Right cardiac atrium (tissue), 5 donors: ENCODE measurements around the gene MYBPC2. TPM values are rescaled to one million over a fixed set of nuclear protein-coding genes. Genes with fewer than 3 reads are reported as not detected.

Experiments used
- ATAC-seq, 2 donors: fragments of 200-7000 bp; cut with Tn5 transposase; one replicate each; pipeline versions ENCODE4 v1.8.0 to v1.9.1; 2020; ENCODE audit warnings: moderate library complexity in 2 of 2, mild to moderate bottlenecking in 1 of 2
- DNase-seq, 3 donors: peaks; one replicate each; pipeline ENCODE4 v3.0.0-alpha.2; 2020
- H3K27ac ChIP-seq: one replicate; pipeline ENCODE4 v1.5.1; 2013; ENCODE audit warnings: mild to moderate bottlenecking, low read length, control low read depth, moderate library complexity
- H3K27me3 ChIP-seq: one replicate; pipeline ENCODE4 v1.6.1; 2013; ENCODE audit not compliant: control insufficient read depth, insufficient read depth
- H3K4me1 ChIP-seq: one replicate; pipeline ENCODE4 v1.6.1; 2013; ENCODE audit warnings: low read length; ENCODE audit not compliant: control insufficient read depth, insufficient read depth
- H3K4me3 ChIP-seq: one replicate; pipeline ENCODE4 v1.5.1; 2013; ENCODE audit warnings: low read length, control low read depth
- H3K9me3 ChIP-seq: one replicate; pipeline ENCODE4 v1.6.1; 2013; ENCODE audit warnings: low read length; ENCODE audit not compliant: control insufficient read depth
- WGBS: extraction: QIAGEN DNeasy Blood & Tissue Kit; methylation state at CpG from one replicate; pipeline ENCODE4 v1.1.7; 2013; 5-methylcytosine and 5-hydroxymethylcytosine counted together
- intact Hi-C, 4 donors: fragments of 100-400 bp; cut with DNase I; formaldehyde crosslinking; loops; one replicate each; pipeline versions ENCODE4 v1.11.0 to v1.14.0; 2022 to 2023
- polyA plus RNA-seq: library from polyadenylated mRNA; stranded (reverse); fragments of 200-250 nt; gene quantifications from one replicate; pipeline ENCODE4 v1.2.3, GENCODE V29; 2013
- total RNA-seq, 4 donors: library from RNA; stranded (reverse); fragmentation: NEBNext Ultra II Directional; extraction: Animal tissue kit (Norgen Biotek cat#: 25700); gene quantifications; one replicate each; pipeline ENCODE4 v1.2.1, GENCODE V29; 2021
- donor health status: healthy with polysubstance abuse.
- donor health status: DM: no; HTN: yes; CAD: no.
- donor health status: DM: no; HTN: no; CAD: no.
- donor health status: DM: no; HTN: yes; CAD: no; lungs with severe emphysema.
- donor health status: DM: yes; HTN: yes; CAD: no.

MYBPC2 gene
- total and polyA plus RNA-seq, 5 donors, result not detected

DNA sequence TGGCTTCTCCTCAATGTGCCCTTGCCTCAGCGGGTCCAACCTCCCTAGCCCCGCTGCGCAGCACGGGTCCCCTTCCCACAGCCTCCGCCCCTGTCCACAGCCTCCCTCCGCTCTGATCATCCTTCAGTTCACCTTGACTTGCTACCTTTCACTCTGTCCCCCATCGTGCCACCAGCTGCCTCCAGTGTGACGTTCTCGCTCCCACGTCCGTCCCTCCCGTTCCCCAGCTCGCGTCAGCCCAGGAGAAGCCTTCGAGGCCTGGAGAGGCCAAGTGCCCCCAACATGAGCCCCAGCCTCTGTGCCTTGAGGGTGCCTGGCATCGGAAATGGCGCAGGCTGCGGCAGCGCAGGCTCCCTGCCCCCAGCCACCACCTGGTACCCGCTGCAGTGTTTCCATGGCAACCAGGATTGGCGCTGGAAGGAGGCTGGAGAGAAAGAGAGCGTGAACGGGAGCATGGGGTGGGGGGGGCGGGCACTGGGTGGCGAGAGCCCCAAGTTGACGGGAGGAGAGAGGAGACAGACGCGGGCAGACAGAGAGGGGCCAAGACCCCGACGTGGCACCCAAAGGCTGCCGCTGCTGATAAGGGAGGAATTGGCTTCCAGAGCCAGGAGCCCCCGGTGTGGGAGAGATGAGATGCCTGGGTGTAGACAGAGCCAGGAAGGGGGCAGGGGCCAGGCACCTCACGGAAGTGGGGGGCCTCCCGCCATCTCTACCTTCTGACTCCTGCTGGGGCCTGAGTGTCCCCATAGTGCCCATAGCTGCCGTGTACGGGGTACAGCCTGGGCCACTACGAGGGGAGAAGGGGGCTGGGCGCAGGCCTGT, 81.9 kb downstream of the MYBPC2 start:
- Histone ChIP-seq H3K9me3 (no peaks in the 10 kb centered on the region), H3K4me1 (no peaks in the 10 kb centered on the region), H3K27me3 (no peaks in the 10 kb centered on the region), H3K4me3 (no peak overlapping the region), H3K27ac (no peak overlapping the region)
- DNase-seq, result no peak
- ATAC-seq, result no peak
- intact Hi-C loops, result no loop called here
- WGBS, result 36% methylated on average over 38 of the region's 38 CpGs

DNA sequence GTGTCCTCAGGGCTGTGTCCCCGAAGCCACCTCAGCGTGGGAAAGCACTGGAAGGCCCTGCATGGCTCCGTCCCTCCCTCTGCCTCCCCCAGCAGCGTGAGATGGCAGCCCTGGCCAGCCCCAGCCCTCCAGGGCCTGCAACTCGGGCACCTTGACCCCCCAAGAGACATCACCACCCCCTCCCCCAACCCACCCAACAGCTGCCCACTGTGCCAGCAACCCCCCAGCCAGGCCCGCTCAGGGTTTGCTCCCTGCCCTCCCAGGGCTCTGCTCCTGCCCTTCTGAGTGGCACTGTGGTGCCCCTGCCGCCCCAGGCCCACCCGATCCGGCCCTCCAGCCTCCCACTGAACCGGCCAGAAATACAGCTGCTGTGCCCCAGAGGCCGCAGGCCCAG, 82.5 kb downstream of the MYBPC2 start:
- intact Hi-C loops, result no loop called here
- H3K27me3 ChIP-seq, result no peaks in the 10 kb centered on the region
- 69% methylated on average over 11 of the region's 11 CpGs for WGBS
- DNase-seq (no peak), ATAC-seq (no peak)
- H3K9me3 ChIP-seq, result no peaks in the 10 kb centered on the region
- H3K27ac ChIP-seq, result no peak overlapping the region
- H3K4me3 ChIP-seq, result no peak overlapping the region
- no peaks in the 10 kb centered on the region for H3K4me1 ChIP-seq

Other genes starting within 250 kb of the MYBPC2 start
- 10 to 100 TPM; 69.9 to 92.9 (median 76.5) TPM for gene MYH14, start 229.3 kb upstream of the MYBPC2 start, total RNA-seq
- gene MYH14, start 229.3 kb upstream of the MYBPC2 start, polyA plus RNA-seq, result 73.6 TPM
- gene KCNC3, start 103.5 kb upstream of the MYBPC2 start, total RNA-seq, result 1 to 10 TPM; 3.0 to 6.1 (median 4.9) TPM
- 3.3 TPM for gene KCNC3, start 103.5 kb upstream of the MYBPC2 start, polyA plus RNA-seq
- gene NAPSA, start 67.3 kb upstream of the MYBPC2 start, total RNA-seq, result under 1 TPM in 3 of 4 donors, not detected in 1; 0.43 to 0.84 (median 0.56) TPM
- gene NAPSA, start 67.3 kb upstream of the MYBPC2 start, polyA plus RNA-seq, result 0.72 TPM
- gene NR1H2, start 56.4 kb upstream of the MYBPC2 start, total RNA-seq, result 10 to 100 TPM; 68.3 to 74.5 (median 70.2) TPM
- 80.9 TPM for gene NR1H2, start 56.4 kb upstream of the MYBPC2 start, polyA plus RNA-seq
- gene POLD1, start 48.5 kb upstream of the MYBPC2 start, total RNA-seq, result 10 to 100 TPM in 3 of 4 donors, 1 to 10 TPM in 1; 9.0 to 12.5 (median 11.6) TPM
- 8.7 TPM for gene POLD1, start 48.5 kb upstream of the MYBPC2 start, polyA plus RNA-seq
- gene SPIB, start 14.0 kb upstream of the MYBPC2 start, total RNA-seq, result under 1 TPM in 2 of 4 donors, not detected in 2; 0.14 to 0.29 TPM
- 0.02 TPM for gene SPIB, start 14.0 kb upstream of the MYBPC2 start, polyA plus RNA-seq
- gene EMC10, start 43.6 kb downstream of the MYBPC2 start, total RNA-seq, result 100 to 1,000 TPM in 3 of 4 donors, 10 to 100 TPM in 1; 98.5 to 118 (median 104) TPM
- 134 TPM for gene EMC10, start 43.6 kb downstream of the MYBPC2 start, polyA plus RNA-seq
- gene GARIN5A, start 44.0 kb downstream of the MYBPC2 start, total RNA-seq, result 1 to 10 TPM in 3 of 4 donors, under 1 TPM in 1; 0.86 to 2.3 (median 1.9) TPM
- 3.0 TPM for gene GARIN5A, start 44.0 kb downstream of the MYBPC2 start, polyA plus RNA-seq
- 10 to 100 TPM; 24.2 to 40.5 (median 39.5) TPM for gene JOSD2, start 78.3 kb downstream of the MYBPC2 start, total RNA-seq
- gene JOSD2, start 78.3 kb downstream of the MYBPC2 start, polyA plus RNA-seq, result 55.2 TPM
- gene ASPDH, start 81.0 kb downstream of the MYBPC2 start, total RNA-seq, result not detected
- gene ASPDH, start 81.0 kb downstream of the MYBPC2 start, polyA plus RNA-seq, result not detected
- 1 to 10 TPM; 1.2 to 3.2 (median 2.0) TPM for gene LRRC4B, start 135.5 kb downstream of the MYBPC2 start, total RNA-seq
- gene LRRC4B, start 135.5 kb downstream of the MYBPC2 start, polyA plus RNA-seq, result 1.6 TPM
- gene SYT3, start 207.0 kb downstream of the MYBPC2 start, total RNA-seq, result 1 to 10 TPM in 1 of 4 donors, under 1 TPM in 3; 0.43 to 1.0 (median 0.67) TPM
- 0.25 TPM for gene SYT3, start 207.0 kb downstream of the MYBPC2 start, polyA plus RNA-seq
- 1 to 10 TPM in 2 of 4 donors, not detected in 2; 1.5 TPM for gene C19orf81, start 216.6 kb downstream of the MYBPC2 start, total RNA-seq
- 0.52 TPM for gene C19orf81, start 216.6 kb downstream of the MYBPC2 start, polyA plus RNA-seq